Measurements from ENCODE around the gene ALMS1. TPM values are rescaled to one million over a fixed set of nuclear protein-coding genes. Genes with fewer than 3 reads are reported as not detected.

ALMS1 gene
- polyA plus RNA-seq, 1 donor (not counting 4 experiments of a cell fraction or from before 2014, with no cell fraction given) = 4.4 TPM

DNA sequence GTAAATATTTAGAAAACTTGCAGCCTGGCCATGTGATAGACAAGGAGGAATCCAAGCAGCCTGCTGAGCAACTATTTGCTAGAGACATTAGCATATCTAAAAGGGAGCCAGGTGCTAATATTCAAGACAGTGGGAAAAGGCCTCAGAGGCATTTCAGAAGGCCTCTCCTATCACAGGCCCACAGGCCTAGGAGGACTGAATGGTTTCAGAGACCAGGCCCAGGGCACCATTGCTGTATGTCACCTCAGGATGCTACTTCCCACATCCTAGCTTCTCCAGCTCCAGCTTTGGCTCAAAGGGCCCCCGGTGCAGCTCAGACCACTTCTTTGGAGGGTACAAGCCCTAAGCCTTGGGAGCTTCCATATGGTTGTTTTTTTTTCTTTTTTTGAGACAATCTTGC, 252.8 kb downstream of the ALMS1 start:
- TF ChIP-seq EZH2 (IDR thresholded peaks at IDR 0.05; ENCODE audit: low read length) = no peak
- TF ChIP-seq, protein P1, sequence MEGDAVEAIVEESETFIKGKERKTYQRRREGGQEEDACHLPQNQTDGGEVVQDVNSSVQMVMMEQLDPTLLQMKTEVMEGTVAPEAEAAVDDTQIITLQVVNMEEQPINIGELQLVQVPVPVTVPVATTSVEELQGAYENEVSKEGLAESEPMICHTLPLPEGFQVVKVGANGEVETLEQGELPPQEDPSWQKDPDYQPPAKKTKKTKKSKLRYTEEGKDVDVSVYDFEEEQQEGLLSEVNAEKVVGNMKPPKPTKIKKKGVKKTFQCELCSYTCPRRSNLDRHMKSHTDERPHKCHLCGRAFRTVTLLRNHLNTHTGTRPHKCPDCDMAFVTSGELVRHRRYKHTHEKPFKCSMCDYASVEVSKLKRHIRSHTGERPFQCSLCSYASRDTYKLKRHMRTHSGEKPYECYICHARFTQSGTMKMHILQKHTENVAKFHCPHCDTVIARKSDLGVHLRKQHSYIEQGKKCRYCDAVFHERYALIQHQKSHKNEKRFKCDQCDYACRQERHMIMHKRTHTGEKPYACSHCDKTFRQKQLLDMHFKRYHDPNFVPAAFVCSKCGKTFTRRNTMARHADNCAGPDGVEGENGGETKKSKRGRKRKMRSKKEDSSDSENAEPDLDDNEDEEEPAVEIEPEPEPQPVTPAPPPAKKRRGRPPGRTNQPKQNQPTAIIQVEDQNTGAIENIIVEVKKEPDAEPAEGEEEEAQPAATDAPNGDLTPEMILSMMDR (optimal IDR thresholded peaks at IDR 0.05 in 1 of 3, IDR thresholded peaks at IDR 0.05 in 1 of 3, conservative IDR thresholded peaks at IDR 0.05 in 1 of 3; ENCODE audit: extremely low read depth in 1 of 3, insufficient read depth in 2 of 3, low read length in 3 of 3) = no peak
- FAIRE-seq = no peak

DNA sequence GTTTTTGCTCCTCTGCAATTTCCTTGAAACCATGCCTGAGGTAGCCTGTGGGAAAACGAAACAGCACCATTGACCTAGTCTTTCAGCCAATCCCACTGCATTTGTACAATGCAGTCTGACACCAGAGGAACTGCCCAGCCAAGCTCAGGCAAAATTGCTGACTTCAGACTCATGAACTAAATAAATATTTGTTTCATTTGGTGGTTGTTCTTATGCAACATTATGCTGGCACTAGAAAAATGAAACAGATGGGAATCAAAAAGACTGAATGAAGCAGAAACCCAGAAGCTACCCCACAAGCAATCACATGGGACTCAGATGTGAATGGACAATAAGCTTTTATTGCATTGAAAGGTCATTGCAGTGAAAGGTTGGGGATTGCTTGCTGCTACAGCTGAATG, 254.9 kb downstream of the ALMS1 start:
- dilution Hi-C loops (cut with MboI; ENCODE audit: extremely low pct_ligation_motif_present, low sequenced_read_pairs) = no loop called here
- Histone ChIP-seq H3K79me2 (ENCODE audit: control insufficient read depth, insufficient read depth, low read length) (no peaks in the 10 kb centered on the region), H3K4me1 (ENCODE audit: control insufficient read depth, extremely low read depth, insufficient read depth, low read length) (no peaks in the 10 kb centered on the region), H3K9me3 (ENCODE audit: control insufficient read depth, low read depth, low read length) (no peaks in the 10 kb centered on the region), H3K9ac (ENCODE audit: control insufficient read depth, extremely low read depth, insufficient read depth, low read length) (no peak overlapping the region), H2AFZ (ENCODE audit: control insufficient read depth, low read length) (no peak overlapping the region), H3K4me3 (ENCODE audit: control insufficient read depth in 2 of 3, extremely low read depth in 1 of 3, insufficient read depth in 2 of 3, low read depth in 1 of 3, low read length in 3 of 3) (no peak overlapping the region), H3K27ac (ENCODE audit: control insufficient read depth, insufficient read depth, low read length) (no peak overlapping the region), H3K9me1 (ENCODE audit: control insufficient read depth, extremely low read depth, insufficient read depth, low read length) (no peaks in the 10 kb centered on the region), H3K27me3 (ENCODE audit: control insufficient read depth, extremely low read depth, insufficient read depth, low read length) (peaks cover 5% of the 10 kb centered on the region), H3K36me3 (ENCODE audit: control insufficient read depth in 2 of 2, extremely low read depth in 1 of 2, insufficient read depth in 2 of 2, low read length in 2 of 2) (no peaks in the 10 kb centered on the region), H4K20me1 (ENCODE audit: control insufficient read depth, extremely low read depth, insufficient read depth, low read length) (no peaks in the 10 kb centered on the region), H3K4me2 (ENCODE audit: control insufficient read depth, extremely low read depth, insufficient read depth, low read depth, low read length) (no peak overlapping the region)
- DNase-seq (ENCODE audit: low read depth, low spot score) (no peak), FAIRE-seq (no peak)
- TF ChIP-seq EZH2 (IDR thresholded peaks at IDR 0.05; ENCODE audit: low read length) = no peak
- TF ChIP-seq, protein P1 (optimal IDR thresholded peaks at IDR 0.05 in 1 of 3, IDR thresholded peaks at IDR 0.05 in 1 of 3, conservative IDR thresholded peaks at IDR 0.05 in 1 of 3; ENCODE audit: extremely low read depth in 1 of 3, insufficient read depth in 2 of 3, low read length in 3 of 3) = no peak

More for the DNA sequence above, 252.8 kb downstream of the ALMS1 start:
- Histone ChIP-seq H3K9ac (ENCODE audit: control insufficient read depth, extremely low read depth, insufficient read depth, low read length) (no peak overlapping the region), H3K9me1 (ENCODE audit: control insufficient read depth, extremely low read depth, insufficient read depth, low read length) (no peaks in the 10 kb centered on the region), H3K79me2 (ENCODE audit: control insufficient read depth, insufficient read depth, low read length) (no peaks in the 10 kb centered on the region), H2AFZ (ENCODE audit: control insufficient read depth, low read length) (no peak overlapping the region), H3K4me3 (ENCODE audit: control insufficient read depth in 2 of 3, extremely low read depth in 1 of 3, insufficient read depth in 2 of 3, low read depth in 1 of 3, low read length in 3 of 3) (no peak overlapping the region), H3K27ac (ENCODE audit: control insufficient read depth, insufficient read depth, low read length) (no peak overlapping the region), H3K4me2 (ENCODE audit: control insufficient read depth, extremely low read depth, insufficient read depth, low read depth, low read length) (no peak overlapping the region), H4K20me1 (ENCODE audit: control insufficient read depth, extremely low read depth, insufficient read depth, low read length) (no peaks in the 10 kb centered on the region), H3K27me3 (ENCODE audit: control insufficient read depth, extremely low read depth, insufficient read depth, low read length) (no peaks in the 10 kb centered on the region), H3K4me1 (ENCODE audit: control insufficient read depth, extremely low read depth, insufficient read depth, low read length) (no peaks in the 10 kb centered on the region), H3K36me3 (ENCODE audit: control insufficient read depth in 2 of 2, extremely low read depth in 1 of 2, insufficient read depth in 2 of 2, low read length in 2 of 2) (no peaks in the 10 kb centered on the region), H3K9me3 (ENCODE audit: control insufficient read depth, low read depth, low read length) (no peaks in the 10 kb centered on the region)
- dilution Hi-C loops (cut with MboI; ENCODE audit: extremely low pct_ligation_motif_present, low sequenced_read_pairs) = no loop called here
- DNase-seq (ENCODE audit: low read depth, low spot score) = no peak

Measured in keratinocyte (primary cell).